Adipose tissue (tissue), 3 donors: ENCODE measurements around the gene CAPN6. TPM values are rescaled to one million over a fixed set of nuclear protein-coding genes. Genes with fewer than 3 reads are reported as not detected.

ENCODE experiments used
- H3K27ac ChIP-seq: one replicate; pipeline ENCODE4 v1.5.1; 2013; ENCODE audit warnings: low read depth, low read length
- WGBS, 3 donors: extraction: QIAGEN DNeasy Blood & Tissue Kit; methylation state at CpG; one replicate each; pipeline ENCODE4 v1.1.7; 2013; 5-methylcytosine and 5-hydroxymethylcytosine counted together
- polyA plus RNA-seq, 3 donors: library from polyadenylated mRNA; stranded (reverse); fragments of 200-250 nt; gene quantifications; one replicate each; pipeline ENCODE4 v1.2.3, GENCODE V29; 2013
- donor health status: healthy with polysubstance abuse.
- donor health status: Bipolar disorder and iron deficiency.
- donor health status: healthy.

The CAPN6 gene, protein sequence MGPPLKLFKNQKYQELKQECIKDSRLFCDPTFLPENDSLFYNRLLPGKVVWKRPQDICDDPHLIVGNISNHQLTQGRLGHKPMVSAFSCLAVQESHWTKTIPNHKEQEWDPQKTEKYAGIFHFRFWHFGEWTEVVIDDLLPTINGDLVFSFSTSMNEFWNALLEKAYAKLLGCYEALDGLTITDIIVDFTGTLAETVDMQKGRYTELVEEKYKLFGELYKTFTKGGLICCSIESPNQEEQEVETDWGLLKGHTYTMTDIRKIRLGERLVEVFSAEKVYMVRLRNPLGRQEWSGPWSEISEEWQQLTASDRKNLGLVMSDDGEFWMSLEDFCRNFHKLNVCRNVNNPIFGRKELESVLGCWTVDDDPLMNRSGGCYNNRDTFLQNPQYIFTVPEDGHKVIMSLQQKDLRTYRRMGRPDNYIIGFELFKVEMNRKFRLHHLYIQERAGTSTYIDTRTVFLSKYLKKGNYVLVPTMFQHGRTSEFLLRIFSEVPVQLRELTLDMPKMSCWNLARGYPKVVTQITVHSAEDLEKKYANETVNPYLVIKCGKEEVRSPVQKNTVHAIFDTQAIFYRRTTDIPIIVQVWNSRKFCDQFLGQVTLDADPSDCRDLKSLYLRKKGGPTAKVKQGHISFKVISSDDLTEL
- 1 to 10 TPM in 2 of 3 donors, under 1 TPM in 1; 0.24 to 4.3 (median 2.2) TPM for polyA plus RNA-seq

DNA sequence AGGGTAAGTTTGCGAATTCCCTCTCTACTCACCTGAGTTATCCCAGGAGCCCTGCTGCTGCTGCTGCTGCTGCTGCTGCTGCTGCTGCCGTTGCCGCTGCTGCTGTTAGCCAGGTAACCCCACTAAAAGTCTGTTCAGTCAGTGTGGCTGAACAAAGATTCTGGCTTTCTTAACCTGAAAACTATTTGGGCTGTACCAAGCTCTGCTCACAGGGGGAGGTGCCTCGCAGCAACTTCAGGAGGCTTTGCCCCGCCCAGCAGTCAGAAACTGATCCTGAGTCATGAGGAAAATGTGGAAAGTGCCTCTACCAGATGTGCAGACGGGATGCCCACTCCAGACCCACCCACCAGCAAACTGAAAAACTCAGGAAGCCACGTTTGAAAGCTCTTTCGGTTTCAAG lies at the start of gene CAPN6:
CAPN6 (minus strand) TSS at position 145 of the 400 bp plus-strand sequence. CDS start 6,547 bp downstream, outside the sequence.
- 26 to 31% (median 30%) methylated on average over 8 of the region's 8 CpGs for WGBS, 3 donors
- no peak within 1 kb of the TSS for H3K27ac ChIP-seq

DNA sequence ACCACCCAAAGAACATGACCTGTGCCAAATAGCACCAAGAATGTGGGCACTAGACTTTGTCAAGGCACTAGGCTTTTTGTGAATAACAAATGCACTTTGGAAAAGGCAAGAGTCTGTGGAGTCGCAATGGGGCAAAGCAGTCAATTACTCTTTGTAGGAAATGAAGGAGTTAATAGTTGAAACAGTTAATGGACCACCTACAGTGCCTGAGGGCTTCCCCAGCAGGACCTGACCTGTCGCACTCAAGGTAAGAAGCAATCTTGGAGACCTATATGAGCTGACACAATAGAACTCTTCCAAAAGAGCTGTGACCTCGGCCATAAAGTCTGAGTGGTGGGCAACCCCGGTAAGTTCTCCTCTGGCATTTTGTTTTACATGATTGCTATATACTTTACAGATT lies 49.2 kb upstream of the CAPN6 start:
- 61 to 76% (median 72%) methylated on average over 4 of the region's 4 CpGs for WGBS, 3 donors

DNA sequence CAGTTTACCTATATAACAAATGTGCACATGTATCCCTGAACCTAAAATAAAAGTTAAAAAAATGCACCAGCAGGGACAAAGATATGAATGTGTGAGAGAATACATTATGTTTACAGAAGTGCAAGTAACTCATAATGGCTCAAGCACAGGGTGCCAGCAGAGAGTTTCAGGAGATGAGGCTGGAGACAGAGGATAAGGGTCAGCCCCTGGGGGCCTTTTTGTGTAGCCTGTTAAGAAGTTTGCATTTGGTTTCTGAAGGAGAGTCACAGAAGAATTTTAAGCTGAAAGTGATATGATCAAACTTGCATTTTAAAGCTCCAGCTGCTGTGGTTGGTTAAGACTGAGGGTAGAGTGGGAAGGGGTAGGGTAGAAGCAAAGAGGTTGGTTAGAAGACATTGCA lies 48.6 kb upstream of the CAPN6 start:
- H3K27ac ChIP-seq = no peak overlapping the region

More for the DNA sequence above, 49.2 kb upstream of the CAPN6 start:
- no peak overlapping the region for H3K27ac ChIP-seq

DNA sequence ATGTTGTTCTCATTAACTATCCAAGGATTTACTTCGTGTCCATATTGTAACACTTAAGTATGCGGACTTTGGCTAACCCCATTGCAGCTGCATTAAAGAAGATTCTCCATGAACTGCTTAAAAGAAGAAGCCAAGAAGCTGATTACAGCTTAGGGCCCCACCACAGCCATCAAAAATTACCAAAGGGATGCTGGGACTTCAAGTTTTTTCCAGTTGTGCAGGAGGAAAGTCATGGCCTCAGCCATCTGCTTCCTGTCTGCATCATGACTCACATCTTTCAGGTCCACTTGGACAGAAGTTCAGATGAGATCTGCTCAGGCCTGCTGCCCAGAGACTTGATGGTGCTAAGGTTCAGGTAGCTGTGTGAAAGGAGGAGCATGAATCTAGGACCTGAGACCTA lies 38.8 kb upstream of the CAPN6 start:
- WGBS, 3 donors = 54 to 87% (median 59%) methylated on average over 2 of the region's 2 CpGs

DNA sequence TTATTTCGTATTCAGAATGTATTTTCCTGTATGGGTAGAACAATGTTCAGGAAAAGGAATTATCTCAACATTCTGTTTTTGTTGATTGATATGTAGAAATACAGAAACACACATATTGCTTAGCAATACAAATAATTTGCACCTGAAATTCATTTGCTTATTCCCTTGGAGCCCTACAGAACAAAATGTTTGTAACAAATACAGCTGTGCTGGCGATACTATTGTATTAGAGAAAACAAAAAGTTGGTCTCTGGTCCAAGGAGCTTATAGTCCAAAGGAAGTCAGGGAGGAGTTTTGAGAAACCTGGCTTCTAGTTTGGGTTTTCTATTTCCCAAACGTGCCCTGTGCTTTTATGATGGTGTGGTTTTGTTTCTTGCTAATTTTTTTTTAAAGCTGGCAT lies 37.8 kb upstream of the CAPN6 start:
- WGBS, 3 donors = 45 to 76% (median 70%) methylated on average over 3 of the region's 3 CpGs
- no peak overlapping the region for H3K27ac ChIP-seq

More for the DNA sequence above, 38.8 kb upstream of the CAPN6 start:
- no peak overlapping the region for H3K27ac ChIP-seq

DNA sequence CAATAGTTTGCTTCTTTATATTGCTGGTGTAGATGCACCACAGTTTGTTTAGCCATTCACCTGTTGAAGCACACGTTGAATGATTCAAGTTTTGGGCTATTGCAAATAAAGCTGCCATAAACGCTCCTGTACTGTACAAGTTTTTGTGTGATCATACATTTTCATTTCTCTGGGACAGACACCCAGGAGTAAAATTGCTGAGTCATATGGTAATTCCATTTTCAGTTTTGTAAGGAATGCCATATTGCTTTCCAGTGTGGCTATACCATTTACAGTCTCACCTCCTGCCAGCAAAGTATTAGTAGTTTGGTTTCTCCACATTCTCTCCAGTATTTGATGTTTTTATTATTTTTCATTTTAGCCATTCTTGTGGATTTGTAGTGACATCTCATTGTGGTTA lies 32.0 kb upstream of the CAPN6 start:
- WGBS, 3 donors = 50 to 80% (median 74%) methylated on average over 2 of the region's 2 CpGs
- H3K27ac ChIP-seq = no peak overlapping the region

DNA sequence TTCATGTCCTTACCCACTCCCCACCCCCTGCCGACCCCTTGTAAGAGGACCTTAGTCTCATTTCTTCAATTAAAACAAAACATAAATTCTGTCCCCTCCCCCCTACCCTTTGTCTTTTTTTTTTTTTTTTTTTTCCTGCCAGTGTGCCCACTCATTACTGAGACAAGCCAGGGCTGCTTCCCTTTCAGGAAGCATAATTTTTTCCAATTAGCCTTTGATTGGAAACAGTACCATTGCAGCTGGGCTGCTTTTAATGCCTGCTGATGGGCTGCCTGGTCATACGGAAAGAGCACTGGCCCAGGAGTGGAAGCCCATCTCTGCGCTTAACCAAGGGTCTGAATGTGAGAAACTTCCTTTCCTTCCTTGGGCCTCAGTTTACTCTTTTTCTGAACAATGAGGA lies 18.6 kb upstream of the CAPN6 start:
- 82 to 87% (median 84%) methylated on average over 3 of the region's 3 CpGs for WGBS, 3 donors
- H3K27ac ChIP-seq = no peak overlapping the region

DNA sequence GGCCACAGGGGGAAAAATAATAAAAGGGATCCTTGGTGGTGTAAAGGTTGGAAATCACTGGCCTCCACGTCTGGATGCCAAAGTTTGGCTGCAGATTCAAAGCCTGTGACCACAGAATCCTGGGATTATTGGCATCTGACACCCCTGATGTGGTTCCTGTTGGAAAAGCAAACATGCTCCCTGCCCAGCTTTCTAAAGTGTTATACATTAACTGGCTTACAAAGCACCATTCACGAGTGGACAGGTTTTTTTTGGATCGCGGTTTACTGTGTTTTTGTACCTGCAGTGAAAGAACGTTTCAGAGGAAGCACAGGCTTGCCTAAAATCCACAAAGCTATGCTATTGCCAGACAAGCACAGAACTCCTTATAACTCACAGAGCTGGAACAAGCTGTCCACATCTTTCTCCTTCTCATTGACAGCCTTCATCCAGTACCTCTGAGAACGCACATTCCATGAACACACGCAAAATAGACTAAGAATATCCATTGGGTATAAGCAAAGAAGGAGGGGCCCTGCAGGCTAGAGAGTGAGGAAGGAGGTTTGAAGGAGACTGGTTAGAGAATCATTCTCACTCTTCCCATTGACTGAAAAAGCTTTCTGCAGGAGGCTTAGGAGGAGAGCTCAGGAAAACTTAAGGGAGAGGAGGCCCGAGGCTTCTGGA lies 14.5 kb upstream of the CAPN6 start:
- 23 to 69% (median 54%) methylated on average over 8 of the region's 8 CpGs for WGBS, 3 donors
- no peak overlapping the region for H3K27ac ChIP-seq

DNA sequence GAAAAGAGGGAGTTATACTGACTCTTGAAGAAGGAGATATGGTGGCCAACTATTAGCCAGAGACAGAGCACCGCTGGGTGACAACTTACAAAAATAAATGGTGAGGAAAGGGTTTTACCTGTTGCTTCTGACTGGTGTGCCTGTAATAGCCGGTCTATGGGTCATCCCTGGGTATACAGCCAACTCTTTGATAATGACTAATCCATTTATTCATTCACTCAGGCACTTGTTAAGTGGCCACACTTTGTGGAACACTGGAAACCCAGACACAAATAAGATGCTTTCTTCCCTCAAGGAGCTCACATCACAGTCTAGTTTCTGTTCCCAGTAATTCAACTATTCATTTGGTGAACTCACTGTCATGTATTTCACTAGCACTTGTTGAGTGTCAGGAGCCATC lies 13.2 kb upstream of the CAPN6 start:
- 74 to 95% (median 82%) methylated on average over 2 of the region's 2 CpGs for WGBS, 3 donors
- no peak overlapping the region for H3K27ac ChIP-seq

DNA sequence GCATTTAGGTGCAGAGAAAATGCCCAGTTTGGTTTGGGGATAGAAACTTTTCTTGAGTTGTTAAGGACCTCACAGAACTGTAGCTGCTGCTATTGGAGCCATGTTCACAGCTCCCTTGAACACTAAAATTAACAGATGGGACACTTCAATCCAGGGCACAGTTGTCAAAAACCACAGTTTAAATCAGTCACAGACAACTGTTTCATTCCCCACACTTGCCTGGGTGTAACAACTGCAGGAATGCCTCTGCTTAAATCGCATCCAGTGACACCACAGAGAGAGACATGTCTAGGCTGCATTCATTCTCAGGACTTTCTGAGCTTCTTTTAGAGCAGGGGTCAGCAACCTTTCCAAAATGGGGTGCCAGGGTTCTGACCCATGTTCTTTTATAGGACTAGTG lies 12.7 kb upstream of the CAPN6 start:
- 74 to 92% (median 89%) methylated on average over 1 of the region's 1 CpG for WGBS, 3 donors
- H3K27ac ChIP-seq = no peak overlapping the region

DNA sequence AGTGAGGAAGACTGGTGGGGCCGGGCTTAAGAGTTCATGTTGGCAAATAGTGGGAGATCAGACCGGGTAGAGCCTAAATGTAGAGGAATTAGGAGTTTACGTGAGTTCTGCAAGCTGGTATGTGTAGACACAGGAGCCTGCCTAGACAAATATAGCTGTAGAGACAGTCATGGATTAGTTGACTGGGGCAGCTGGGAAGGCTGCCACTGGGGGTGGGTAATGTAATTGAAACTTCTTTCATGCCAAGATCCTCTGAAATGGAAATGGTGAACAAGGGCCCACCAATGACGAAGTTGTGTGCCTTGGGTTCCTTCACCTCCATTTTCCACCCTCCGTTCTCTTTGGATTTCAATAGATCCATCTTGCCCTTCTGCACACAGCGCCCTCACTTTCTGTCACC lies 11.9 kb upstream of the CAPN6 start:
- no peak overlapping the region for H3K27ac ChIP-seq
- 71 to 96% (median 92%) methylated on average over 6 of the region's 6 CpGs for WGBS, 3 donors

DNA sequence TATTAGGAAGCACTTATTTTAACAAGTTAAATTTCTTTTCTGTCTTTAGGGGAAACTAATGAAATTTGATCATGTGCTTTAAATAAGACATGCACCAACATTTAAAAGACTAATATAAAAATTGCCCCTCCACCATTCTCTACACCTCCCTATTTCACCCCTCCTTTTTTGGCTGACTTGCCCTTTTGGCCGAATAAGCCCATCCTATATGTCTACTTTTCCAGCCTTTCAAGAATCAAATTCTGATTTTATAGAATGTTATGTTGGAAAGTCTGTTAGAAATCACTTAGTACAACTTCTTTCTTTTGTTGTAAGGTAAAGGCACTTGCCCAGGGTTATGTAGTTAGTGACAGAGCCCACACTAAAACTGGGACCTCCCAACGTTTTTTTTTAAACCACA lies 1.8 kb downstream of the CAPN6 start:
- no peak overlapping the region for H3K27ac ChIP-seq
- 30 to 41% (median 35%) methylated on average over 2 of the region's 2 CpGs for WGBS, 3 donors

DNA sequence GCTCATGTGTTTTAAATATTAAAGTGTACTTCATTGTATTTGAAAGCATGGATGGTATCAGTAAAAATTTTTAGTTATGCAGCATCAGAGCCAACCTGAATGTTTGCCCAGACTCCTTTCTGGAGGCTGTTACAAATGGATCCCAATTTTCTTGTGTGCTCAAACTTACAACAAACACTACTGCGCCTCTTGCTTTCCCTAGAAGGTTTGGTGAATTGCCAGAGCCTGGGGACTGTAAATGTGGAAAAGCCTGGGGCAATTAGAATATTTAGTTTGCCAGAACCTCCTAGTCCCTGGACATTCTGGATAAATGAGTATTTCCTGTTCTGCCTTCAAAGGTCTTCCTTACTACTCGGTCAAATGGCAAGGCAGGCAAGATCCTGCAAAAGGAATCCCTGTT lies 4.8 kb downstream of the CAPN6 start:
- H3K27ac ChIP-seq = no peak overlapping the region
- WGBS, 3 donors = 56 to 62% (median 57%) methylated on average over 2 of the region's 2 CpGs

DNA sequence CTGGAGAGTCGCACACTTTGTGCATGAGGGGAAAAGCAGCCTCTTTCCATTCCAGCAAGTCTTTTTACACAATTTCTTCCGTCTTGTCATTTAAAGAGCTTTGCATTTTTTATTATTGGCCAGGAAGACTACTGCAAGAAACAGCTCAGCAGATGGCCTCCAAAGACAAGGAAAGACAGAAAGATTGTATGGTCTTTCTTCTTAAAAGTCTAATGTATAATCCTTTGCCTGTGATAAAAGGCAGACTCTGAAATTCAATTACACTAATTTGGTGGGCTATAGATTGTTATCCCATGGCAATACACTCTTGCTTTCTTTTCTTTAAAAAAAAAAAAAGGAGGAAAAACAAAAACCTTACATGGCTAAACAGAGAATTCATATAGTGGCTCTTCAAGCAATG lies 5.9 kb downstream of the CAPN6 start:
- 54 to 76% (median 72%) methylated on average over 2 of the region's 2 CpGs for WGBS, 3 donors

DNA sequence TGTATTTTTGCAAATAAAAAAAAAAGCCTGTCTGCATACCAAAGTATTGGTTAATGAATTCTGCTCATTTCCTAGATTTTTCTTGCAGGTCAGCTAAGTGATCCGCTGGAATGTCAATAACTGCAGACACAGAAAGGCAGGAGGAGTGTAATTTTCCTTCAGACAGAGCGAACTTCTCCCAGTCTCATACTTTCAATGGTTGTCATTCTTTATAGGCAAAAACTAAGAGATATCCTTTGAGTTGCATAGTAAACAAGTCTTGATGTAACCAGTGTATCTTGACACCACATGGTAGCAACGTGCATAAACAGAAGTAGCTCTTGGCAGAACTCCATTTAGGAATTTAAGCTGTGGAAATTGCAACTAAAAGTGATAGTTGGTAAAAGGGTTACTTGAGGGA lies 8.2 kb downstream of the CAPN6 start:
- WGBS, 3 donors = 51 to 64% (median 61%) methylated on average over 3 of the region's 3 CpGs
- no peak overlapping the region for H3K27ac ChIP-seq

More for the DNA sequence above, 5.9 kb downstream of the CAPN6 start:
- H3K27ac ChIP-seq = no peak overlapping the region

DNA sequence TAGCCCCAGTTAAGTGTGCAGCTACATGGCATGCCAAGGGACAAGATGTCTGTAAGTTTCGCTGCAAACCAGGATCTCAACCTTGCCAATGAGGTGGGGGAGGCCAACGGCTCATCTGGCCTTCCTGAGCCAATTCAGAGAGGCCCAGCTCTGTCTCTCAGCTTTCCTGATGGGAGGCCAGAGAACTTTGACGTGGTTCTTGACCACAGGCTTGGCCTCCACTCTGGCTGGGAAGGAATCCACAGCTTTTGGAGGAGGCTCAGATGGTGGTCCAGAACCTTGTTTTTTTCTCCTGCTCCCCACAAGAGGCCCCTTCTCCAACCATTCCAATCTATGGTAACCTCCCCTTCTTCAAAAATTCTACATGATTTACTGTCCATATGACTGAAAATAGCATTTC lies 9.8 kb downstream of the CAPN6 start:
- no peak overlapping the region for H3K27ac ChIP-seq
- WGBS, 3 donors = 48 to 86% (median 78%) methylated on average over 3 of the region's 3 CpGs

DNA sequence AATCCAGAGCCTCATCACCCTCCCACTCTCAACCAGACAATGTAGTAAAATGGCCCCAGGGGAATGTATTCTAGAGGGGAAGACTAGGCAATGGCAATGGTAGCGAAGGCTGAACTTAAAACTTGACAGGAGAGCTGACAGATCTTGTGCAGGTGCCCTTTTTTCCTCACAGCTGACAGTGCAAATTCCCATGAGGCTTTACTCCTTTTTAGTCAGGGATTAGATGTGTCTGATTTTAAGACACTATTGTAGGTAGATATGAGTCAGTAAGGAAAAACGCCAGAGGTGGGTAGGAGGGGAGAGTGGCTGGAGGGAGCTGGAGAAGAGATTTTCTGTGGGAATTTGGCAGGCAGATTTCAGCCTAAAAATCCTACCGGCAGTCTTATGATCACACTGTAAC lies 10.7 kb downstream of the CAPN6 start:
- WGBS, 3 donors = 56 to 82% (median 71%) methylated on average over 3 of the region's 3 CpGs
- no peak overlapping the region for H3K27ac ChIP-seq

DNA sequence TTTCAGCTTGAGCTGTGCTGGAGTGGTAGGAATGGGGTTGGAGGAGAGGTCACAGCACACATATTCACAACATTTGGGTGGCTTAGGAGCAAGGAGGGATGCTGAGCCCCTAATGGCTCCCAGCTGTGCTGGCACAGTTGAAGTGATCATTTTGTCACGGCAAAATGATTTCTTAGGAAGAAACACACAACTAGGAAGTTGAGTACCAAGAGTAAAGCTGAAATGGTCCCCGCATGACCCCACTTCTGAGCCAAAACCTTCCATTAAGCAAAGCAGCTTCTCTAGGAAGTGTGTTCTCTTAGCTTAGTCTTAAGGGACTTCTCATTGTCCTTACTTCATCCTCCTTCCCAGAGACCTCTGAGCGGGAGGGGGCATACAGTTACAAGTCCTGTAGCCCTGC lies 12.6 kb downstream of the CAPN6 start:
- WGBS, 3 donors = 50 to 76% (median 59%) methylated on average over 3 of the region's 3 CpGs
- H3K27ac ChIP-seq = no peak overlapping the region

DNA sequence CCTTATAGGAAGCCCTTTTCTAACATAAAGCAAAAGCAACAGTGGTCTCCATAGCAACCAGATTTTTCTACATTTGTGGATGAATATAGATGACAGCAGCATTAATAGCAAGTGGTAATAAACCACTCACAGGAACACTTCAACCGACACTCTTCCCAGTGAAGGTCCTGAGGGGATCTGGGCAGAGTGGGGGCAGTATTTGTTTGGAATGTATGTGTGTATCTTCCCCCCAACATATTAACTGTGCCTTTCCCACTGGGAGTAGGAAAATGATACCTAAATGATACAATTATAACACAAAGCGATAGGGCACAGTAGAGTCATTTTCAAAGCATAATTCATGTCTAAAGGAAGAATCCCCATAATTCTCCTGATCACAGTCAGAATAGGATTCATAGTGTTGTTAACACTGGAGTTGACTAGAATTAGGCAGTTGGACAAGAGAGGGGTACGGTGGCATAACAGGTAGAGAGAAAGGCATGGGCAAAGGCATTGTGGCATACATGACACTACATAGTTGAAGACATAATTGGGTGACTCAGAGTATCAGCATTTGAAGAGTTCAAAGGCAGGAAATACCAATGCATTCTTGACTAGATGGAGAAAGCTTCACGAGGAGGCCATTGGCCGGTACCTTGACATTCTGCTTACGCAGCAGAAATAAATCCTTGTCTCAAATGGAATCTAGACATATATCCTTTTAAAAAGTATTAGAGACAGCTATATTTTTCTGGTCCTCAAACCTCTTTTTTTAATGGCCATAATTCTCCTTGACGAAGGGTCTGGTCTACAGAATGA lies 15.2 kb downstream of the CAPN6 start:
- WGBS, 3 donors = 78 to 91% (median 89%) methylated on average over 7 of the region's 7 CpGs
- H3K27ac ChIP-seq = no peak overlapping the region
